SKM-1 (cell line): ENCODE data around the gene SCAMP1.
"Not testable (repeated sequence)": the region's sequence is repeated elsewhere in the genome, so short reads cannot be mapped to it uniquely, and the experiment has no call there.

Source experiments
- DNase-seq: peaks from one replicate; lab custom pipeline; 2025; ENCODE audit not compliant: unreplicated experiment; lab: John Stamatoyannopoulos, UW

The SCAMP1 gene

GRCh38 chr5:78420548-78420947, 60.1 kb downstream of the SCAMP1 start:
- DNase-seq, result no peak

DNA sequence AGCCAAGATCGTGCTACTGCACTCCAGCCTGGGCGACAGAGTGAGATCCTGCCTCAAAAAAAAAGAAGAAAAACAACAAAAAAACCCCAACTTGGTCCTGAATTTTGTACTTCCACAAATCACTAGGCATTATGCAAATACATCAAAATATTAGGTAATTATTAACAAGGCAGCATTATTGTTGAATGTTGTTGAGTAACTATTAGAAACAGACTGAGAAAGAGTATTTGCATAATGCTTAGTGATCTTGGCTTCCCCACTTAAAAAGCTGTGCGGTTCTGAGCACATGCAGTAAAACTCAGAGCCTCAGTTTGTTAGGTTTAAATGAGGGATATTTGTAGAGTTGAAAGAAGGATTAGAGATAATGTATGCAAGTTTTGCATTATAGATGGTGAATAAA, 64.2 kb downstream of the SCAMP1 start:
- DNase-seq, result no peak

- no peak for DNase-seq
These were observed 69.0 kb downstream of the SCAMP1 start for GRCh38 chr5:78429332-78429980.

DNA sequence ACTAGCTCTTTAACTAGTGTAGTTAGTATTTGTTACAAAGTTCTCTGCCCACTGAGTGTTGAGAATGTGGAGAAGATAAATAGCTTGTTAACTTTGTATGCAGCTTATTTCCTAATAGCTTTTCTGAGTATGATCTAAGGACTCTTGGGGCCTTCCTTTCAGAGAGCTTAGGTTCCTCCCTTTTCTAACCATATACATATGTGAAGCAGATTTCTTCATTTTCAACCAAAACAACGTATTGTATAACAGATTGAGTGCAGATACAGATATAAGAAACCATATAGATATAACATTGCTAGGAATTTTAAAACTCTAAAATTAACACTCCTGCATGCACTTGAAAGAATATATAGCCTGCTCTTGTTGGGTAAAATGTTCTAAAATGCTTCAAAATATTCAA, 70.4 kb downstream of the SCAMP1 start:
- DNase-seq, result no peak

DNA sequence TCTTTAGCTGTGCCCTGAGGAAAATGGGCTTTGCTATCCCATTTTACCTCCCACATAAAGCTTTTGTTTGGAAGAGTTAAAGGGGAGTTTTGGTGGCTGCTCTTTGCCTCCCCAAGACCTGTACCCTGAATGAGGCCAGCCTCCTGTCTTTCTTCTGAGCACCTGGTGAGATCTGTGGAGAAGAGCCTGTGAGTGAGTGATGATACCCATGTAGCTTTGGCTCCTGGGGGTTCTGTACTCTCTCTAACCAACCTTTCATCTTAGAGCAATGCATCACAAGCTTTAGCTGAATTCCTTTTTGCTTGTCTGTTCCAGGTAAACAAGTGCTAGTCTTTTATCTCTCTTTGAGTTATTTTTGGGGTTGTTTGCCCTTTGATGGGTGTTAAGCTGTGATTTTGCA, 73.6 kb downstream of the SCAMP1 start:
- DNase-seq, result no peak

DNA sequence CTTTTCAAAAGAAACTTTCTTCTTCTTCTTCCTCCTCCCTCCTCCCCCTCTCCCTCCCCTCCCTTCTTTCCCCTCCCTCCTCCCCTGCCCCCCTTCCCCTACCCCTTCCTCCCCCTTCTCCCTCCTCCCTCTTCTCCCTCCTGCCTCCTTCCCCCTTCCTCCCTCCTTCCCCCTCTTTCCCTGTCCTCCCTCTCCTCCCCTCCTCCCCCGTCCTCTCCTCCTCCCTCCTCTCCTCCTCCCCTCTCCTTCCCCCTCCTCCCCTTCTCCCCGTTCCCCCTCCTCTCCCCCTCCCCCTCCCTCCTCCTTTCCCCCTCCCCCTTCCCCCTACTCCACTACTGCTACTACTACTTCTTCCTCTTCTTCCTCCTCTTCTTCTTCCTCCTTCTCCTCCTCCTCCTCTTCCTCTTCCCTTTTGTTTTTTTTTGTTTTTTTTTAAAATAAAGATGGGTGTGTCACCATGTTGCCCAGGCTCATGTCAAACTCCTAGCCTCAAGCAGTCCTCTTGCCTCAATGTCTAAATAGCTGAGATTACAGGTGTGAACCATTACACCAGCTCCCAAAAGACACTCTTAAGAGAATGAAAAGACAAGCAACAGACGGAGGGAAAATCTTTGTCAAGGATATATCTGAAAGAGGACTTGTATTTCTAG, 87.5 kb downstream of the SCAMP1 start:
- DNase-seq, result peak; percentile 20

GRCh38 chr5:78449103-78449502, 88.7 kb downstream of the SCAMP1 start:
- no peak for DNase-seq

DNA sequence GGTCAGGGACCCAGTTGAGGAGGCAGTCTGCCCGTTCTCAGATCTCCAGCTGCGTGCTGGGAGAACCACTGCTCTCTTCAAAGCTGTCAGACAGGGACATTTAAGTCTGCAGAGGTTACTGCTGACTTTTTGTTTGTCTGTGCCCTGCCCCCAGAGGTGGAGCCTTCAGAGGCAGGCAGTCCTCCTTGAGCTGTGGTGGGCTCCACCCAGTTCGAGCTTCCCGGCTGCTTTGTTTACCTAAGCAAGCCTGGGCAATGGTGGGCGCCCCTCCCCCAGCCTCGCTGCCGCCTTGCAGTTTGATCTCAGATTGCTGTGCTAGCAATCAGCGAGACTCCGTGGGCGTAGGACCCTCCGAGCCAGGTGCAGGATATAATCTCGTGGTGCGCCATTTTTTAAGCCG, 97.1 kb downstream of the SCAMP1 start:
- DNase-seq, result not testable (repeated sequence)

GRCh38 chr5:78458843-78459242, 98.4 kb downstream of the SCAMP1 start:
- no peak for DNase-seq

DNA sequence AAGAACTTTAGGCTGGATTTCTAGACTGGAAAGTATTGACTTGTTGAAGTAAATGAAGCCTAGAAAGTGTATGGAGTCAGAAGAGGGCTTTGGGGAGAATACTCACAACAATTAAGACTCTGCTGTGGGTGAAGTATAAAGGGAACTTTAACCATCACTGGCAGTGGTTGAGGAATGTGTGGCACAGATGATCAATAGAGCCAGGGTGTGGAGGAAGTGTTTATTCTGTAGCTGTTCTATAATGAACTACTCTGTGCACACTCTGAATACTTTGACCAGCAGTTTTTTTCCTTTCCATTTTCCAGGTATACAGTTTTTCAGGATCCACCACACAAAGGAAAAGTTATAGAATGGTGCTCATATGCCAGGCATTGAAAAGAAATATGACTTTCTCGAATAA, 106.7 kb downstream of the SCAMP1 start:
- no peak for DNase-seq

DNA sequence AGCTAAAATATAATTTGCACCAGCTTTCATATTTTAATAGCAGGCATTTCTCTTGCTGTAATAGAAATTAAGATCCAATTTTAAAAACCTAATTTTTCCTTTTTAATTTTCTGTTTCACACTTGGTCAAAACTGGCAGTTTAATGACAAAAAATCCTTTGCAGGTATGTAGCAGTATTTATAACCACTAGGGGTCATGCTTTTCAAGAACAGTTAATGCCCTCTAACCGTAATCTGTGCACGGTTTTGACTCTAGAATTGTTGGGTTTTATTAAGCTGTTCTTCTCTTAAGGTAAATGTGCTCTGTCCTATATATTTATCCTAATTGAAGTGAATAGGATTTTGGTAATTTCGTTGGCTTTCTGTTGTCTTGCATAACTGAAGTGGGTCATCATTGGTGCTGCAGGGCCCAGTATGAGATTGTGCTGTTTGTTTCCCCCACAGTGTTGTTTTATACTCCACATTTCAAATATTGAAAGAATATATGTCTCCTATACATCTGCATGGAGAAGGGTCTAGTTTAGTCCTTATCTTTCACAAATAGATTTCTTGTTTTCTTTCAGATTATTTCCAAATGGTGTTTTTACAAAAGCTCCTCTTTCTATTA, 107.4 kb downstream of the SCAMP1 start:
- DNase-seq, result peak; percentile 10

DNA sequence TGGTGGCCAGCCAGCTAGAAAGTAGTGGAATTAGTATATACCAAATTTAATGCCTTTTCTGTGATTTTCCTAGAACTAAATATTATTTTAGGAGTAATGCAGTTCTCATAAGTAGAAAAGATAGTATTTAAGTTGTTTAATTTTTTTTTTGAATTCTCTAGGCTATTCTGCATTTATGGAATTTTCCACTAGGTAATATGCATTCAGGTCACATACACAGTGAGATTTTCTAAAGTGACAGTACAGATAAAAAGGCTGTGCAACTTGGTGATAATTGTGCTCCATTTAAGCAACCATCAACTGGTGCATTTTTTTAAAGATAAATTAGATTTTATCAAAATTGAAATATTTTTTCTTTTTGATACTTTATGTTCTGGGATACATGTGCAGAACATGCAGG, 111.5 kb downstream of the SCAMP1 start:
- no peak for DNase-seq

GRCh38 chr5:78472469-78473106, 112.2 kb downstream of the SCAMP1 start:
- no peak for DNase-seq

GRCh38 chr5:78473751-78474150, 113.3 kb downstream of the SCAMP1 start:
- no peak for DNase-seq

- no peak for DNase-seq
These were observed 115.0 kb downstream of the SCAMP1 start for GRCh38 chr5:78475370-78475769.

DNA sequence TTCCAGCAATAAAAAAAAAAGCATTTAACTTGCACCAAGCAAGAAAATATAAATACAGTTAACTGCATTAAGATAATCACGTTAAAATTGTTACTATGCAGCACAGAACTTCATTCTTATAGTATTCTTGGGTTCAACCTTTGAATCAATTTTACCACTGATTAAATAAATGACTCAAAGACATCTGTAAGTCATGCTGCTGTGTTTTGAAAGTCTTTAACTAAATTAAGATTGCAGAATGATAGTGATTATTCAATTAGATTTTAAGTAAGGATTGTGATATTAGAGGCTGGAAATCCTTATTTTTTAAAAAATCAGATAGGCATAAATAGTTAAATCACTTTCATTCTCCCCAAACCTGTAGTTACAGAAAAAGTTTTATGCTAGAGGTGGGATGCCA, 116.4 kb downstream of the SCAMP1 start:
- no peak for DNase-seq

GRCh38 chr5:78482948-78483347, 122.5 kb downstream of the SCAMP1 start:
- no peak for DNase-seq

- DNase-seq, result peak; percentile 98
These were observed 123.5 kb downstream of the SCAMP1 start for GRCh38 chr5:78483809-78484521.

DNA sequence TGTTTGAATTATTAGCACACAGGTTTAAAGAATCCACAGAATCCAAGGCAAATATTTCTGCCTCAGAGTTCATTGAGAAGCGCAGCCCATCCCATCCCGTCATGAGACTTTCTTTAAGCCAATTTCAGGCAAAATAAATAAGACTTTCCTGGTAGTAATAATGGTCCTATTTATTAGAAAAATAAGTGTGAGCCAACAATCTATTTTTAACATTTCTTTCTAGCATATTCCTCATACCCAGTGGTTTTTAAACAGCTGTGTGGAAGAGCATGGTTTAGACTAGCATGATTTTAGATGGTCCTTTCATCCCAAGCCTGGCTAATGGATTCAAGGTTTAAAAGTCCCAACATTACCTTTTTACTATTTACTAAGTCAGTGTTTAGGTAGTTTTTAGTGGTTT, 125.8 kb downstream of the SCAMP1 start:
- DNase-seq, result no peak

GRCh38 chr5:78487846-78488245, 127.4 kb downstream of the SCAMP1 start:
- no peak for DNase-seq

DNA sequence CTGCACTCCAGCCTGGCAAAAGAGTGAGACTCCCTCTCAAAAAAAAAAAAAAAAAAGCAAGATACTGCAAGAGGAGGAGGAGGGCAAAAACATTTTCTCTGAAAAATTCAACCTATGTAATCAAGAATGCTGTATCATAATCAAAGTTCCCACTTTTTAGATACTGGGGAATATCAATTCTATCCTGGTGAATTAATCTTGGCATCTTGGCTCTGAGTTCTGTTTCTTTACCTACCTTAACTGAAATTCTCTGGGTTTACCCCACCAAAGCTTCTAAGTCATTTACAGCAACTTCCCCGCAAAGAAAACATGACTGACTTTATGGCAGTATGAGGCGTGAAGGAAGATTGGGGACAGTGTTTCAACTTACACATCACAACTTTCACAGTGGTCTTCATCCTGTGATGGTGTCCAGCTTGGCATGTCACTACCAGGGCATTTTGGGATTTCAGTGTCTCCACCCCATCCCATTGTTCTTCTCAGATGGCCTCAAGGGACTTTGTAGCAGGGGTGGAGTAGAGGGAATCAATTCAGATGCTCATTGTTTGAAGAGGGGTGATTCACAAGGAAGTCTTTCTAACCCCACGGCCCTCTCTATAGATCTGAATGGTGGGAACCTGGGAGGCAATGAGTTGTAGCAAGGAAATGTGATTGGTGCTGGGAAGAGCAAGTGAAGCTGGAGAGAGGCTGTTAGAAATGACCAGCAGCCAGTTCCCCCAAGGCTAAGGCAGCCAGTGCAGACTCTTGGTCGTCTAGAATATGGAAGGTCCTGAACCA, 130.5 kb downstream of the SCAMP1 start:
- no peak for DNase-seq
